Ramos (cell line): ENCODE data around the gene C2CD4A.
"Not testable (repeated sequence)": the region's sequence is repeated elsewhere in the genome, so short reads cannot be mapped to it uniquely, and the experiment has no call there.

Experiments
- in situ Hi-C: fragments of 300-500 bp; cut with MboI; formaldehyde crosslinking; loops from one replicate; pipeline ENCODE4 v1.14.3; 2022; ENCODE audit warnings: low sequenced_read_pairs; ENCODE audit not compliant: unreplicated experiment

Gene C2CD4A, protein sequence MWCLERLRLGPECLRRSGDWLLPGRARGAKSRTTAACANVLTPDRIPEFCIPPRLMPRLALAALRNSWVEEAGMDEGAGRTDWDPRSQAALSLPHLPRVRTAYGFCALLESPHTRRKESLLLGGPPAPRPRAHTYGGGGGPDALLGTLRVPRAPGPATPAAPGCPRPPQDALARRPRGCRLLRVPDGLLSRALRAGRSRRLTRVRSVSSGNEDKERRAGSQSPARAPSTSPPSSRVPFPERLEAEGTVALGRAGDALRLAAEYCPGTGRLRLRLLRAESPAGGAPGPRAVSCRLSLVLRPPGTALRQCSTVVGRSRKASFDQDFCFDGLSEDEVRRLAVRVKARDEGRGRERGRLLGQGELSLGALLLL

DNA sequence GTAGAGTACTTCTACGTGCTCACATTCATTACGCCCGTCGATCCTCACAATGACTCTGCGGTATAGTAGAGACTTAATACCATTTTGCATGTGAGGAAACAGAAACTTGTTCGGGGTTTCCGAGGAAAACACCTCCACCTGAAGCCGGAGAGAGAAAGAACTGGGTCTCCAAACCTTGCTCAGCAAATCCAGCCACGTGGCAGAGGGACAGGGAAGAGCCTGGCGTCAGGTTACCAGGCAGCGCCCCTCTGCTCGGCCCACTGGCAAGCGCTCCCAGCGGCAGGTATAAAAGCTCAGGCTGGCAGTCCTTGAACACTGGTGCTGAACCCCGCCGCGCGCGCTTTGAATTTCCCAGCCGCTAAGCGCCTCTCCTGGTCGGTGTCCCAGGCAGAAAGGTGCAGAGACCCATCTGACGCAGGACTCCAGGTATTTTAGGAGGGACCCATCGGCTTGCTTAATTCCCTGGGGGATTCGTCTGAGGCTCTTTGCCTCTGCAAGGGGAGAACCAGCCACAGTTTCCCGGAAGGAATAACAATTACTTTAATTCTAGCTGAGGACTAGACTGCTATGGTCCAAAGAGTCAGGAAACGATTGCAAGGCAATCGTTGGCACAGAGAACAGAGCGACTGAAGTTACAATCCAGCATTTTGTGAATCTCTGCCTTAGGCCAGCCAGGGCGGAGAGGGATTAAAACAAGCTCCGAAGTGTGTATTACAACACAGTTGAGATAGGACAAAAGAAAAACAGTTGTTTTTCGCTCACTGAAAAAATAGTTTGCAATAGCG lies at the start of gene C2CD4A:
Gene C2CD4A, plus strand, starts transcription at position 315 of the 785 bp plus-strand sequence. CDS start 637 bp downstream, outside the sequence.
- in situ Hi-C loops = loop anchor here (10.0 kb wide), 1 partner anchor 192 kb away; no protein-coding TSS in a partner anchor

DNA sequence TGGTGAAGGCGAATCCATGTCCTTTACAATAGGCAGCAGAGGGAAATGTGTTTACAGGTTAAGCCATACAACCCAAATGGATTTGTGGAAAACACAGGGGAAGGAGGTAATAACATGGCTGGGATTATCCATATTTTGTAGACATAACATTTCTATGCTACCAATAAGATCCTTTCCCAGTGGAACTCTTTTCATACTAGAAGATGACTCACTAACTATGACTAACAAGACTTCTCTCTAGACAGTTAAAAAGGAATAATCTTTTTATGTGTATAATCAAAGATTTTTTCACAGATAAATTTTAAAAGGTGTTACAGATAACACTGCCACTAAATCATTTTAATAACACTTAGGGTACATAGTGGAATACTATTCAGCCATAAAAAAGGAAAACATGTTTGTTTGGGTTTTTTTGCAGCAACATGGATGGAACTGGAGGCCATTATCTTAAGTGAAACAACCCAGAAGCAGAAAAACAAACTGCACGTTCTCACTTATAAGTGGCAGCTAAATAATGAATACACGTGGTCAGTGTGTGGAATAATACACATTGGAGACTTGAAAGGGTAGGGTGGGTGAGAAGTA lies 46.1 kb upstream of the C2CD4A start:
- in situ Hi-C loops = no loop called here

DNA sequence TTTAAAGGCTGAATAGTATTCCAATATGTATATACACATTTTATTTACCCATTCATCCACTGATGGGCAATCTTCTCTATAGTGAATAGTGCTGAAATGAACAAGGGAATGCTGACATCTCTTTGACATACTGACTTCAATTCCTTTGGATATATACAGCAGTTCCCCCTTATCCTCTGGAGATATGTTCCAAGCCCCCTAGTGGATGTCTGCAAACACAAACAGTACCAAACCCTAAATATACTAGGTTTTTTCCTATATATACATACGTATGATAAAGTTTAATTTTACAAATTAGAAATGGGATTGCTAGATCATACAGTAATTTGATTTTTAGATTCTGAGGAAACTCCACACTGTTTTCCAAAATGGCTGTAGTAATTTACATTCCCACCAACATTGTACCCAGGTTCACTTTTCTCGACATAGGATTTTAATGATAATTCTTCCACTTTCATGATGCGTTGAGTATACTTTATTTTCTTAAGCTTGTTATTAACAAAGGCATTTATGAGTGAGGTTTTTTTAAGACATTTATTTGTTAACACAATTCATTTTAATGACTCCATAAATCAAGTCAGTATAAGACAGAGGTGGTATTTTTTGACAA lies 44.7 kb upstream of the C2CD4A start:
- in situ Hi-C loops = no loop called here

DNA sequence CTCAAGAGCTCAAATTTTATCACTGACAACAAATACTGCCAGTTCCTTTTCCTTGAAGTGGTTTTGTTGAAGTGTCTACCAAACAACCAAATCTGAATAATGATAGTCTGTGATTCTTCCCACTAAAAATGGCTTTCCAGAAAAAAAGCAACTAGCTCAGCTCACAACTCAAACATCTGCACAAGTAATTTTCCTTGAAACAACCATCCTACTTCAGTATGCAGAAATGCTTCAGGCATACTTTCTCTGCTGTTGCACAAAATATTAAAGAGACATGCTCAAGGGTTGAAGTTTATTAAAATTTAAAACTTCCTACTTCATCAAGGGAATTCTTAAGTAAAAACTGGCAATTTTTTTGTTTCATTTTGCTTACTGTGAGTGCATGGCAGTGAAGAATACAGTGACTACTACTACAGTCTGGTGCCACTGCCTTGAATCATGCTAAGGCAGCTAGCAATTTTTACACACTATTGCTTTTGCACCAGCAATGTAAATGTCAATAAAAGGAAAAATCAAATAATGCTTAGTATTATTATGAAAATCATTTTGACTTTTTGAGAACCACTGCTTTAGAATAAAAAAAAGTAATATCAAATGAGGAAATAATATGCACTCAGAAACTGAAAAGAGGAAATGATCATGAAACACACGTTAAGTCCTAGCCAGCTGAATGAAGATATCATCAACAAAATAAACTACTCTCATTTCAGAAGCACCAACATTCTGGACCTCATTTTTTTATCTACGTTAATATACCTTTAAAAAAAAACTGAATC lies 40.1 kb upstream of the C2CD4A start:
- in situ Hi-C loops = no loop called here

DNA sequence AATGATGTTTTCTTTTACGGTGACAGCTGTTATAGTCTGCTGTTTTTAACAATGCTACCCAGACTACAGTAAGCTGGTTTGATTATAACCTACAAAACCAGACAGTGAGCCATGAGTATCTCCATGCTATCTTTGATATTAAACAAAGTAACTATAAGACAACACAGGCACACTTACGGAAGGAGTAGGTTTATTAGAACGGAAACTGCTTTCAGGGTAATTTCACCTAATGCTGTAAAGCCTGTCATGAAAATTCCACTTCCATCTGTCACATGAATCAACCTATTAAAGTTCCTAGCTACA lies 39.6 kb upstream of the C2CD4A start:
- in situ Hi-C loops = no loop called here

DNA sequence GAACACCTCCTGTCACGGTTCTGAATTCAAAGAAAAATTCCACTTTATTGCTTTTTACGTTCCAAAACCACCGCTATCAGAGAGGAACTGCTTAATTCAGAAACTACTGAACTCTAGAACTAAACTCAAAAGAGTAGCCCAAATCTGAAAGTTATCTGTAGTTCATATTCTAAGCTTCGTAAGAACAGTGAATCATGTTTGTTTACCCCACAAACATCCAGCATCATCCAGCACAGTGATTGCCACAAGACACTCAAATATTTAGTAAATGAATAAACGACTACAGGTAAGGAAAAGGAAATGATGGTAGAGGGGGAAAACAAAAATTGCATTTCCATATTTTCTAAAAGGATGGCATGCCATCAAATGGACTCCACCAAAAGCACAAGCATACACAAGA lies 38.9 kb upstream of the C2CD4A start:
- in situ Hi-C loops = no loop called here

DNA sequence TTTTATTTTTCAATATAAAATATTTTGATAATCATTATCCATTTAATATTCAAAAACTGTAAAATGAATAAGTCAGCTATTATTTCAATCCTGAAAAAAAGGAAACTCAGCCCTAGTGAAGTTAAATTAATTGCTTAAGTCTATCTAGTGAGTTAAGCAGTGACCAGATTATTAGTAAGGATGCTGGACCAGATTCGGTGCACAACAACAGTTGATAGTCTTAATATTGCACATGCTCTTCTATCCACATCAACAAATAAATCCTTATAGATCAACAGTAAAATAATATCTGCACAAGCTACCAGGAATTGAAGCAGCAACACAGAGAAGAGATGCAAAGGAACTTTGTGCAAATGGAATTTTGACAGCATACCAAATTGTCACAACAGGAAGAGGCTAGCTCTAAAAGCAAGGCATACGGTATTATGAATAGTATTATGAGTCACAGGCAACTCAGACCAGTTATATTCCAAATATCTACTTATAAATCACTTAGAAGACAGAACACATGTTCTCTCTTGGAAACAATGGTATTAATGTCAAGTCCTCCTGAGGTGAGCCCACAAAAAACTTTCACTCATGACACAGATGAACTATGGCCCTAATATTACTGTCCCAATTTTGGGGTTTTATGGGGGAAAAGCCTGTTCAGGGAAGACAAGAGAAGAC lies 31.4 kb upstream of the C2CD4A start:
- in situ Hi-C loops = no loop called here

DNA sequence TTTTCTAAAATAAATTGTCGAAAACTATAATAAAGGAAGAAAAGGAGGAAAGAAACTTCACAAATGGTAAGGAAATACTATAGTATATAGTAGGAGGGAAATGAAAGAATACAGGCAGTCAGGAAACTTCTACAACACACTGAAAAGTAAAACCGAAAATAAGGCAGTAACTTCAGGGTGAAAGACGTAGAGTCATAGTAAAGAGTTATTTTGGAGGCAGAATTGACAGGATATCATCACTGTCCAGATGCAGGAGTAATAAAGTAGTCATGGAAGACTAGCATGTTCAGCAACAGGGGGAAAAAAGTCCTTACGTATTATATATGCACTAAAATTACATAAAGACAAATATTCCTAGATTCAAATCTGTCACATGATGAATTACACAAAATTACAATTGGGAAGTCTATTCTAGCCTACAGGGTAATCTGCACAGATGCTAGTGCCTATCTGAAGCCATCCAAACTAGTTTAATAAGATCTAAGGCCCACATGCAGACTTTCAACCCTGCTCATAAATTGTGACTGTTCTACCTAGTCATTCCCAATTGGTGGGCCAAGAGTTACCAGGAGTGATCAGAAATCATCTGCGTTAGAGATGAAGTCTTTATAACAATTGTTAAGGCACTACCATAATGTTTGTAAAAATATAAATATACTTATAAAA lies 20.6 kb upstream of the C2CD4A start:
- in situ Hi-C loops = no loop called here

DNA sequence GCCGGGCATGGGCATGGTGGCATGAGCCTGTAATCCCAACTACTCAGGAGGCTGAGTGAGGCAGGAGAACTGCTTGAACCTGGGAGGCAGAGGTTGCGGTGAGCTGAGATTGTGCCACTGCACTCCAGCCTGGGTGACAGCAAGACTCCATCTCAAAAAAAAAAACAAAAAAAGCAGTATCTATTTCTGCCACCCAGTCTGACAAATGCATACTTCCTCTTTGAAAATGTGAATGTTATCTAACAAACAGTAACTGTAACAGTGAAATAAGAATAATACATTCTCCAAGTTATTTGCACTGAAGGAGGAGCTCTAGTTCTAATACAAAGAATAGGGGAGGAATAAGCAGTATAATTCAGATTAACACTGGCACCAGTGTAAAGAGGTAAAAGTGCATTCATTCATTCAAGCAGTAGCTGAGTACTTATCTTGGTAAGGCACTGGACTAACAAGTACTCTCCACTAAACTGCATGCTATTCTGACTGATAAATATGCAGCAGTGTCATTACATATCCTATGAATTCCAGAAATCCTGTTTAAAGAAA lies 19.4 kb upstream of the C2CD4A start:
- in situ Hi-C loops = no loop called here

DNA sequence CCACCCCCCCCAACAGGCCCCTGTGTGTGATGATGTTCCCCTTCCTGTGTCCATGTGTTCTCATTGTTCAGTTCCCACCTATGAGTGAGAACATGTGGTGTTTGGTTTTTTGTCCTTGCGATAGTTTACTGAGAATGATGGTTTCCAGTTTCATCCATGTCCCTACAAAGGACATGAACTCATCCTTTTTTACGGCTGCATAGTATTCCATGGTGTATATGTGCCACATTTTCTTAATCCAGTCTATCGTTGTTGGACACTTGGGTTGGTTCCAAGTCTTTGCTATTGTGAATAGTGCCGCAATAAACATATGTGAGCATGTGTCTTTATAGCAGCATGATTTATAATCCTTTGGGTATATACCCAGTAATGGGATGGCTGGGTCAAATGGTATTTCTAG lies 18.5 kb upstream of the C2CD4A start:
- in situ Hi-C loops = not testable (repeated sequence)

DNA sequence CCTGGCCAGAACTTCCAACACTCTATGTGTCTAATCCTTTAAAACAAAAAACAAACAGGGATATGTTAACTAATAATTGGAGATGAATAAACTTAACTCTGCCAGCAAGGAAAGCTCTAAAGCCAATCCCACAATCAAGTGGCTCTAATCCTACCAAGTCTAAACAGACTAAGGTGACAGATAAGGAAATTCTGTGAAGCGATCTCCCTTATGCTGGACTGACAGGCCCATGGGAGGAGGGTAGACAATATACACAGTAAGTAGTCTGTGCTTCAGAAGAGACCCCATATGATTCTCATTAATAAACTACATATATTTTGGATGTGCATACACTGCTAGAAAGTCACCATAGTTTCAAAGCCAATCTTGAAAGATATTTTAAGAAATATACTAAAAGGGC lies 16.7 kb upstream of the C2CD4A start:
- in situ Hi-C loops = no loop called here

DNA sequence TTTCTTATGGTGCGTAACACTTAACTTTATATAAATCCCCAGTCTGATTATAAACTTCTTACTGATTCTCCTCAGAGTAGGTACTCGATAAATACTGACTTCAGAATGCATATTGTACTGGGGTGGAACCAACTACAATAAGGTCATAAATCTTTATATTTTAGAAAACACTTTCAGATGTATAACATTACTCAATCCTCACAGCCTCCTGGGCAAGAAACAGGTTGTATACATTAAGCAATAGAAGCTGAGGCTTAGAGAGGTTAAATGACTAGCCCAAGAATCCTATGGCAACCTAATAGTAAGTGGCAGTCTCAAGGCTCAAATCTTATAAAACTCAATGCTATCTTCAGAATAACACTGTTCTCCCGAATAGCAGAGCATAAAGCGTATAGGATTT lies 15.6 kb upstream of the C2CD4A start:
- in situ Hi-C loops = no loop called here

DNA sequence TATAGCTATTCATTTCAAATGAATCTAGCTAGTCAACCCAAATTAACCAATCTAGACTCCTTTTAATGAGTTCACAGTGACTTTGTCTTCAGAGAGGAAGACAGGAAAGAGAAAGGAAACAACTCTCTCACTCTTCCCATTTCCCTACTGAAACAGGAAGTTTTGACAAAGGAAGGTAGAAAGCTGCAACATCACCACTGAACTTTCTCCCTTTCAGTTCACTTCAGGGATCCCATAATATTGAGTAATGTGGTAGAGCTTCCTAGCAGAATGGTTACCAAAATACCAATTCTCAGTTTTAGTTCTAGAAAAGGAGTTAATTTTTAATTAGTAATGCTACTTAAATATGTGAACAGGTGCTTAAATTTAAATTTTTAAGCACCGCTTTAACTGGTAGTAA lies 14.1 kb upstream of the C2CD4A start:
- in situ Hi-C loops = no loop called here

DNA sequence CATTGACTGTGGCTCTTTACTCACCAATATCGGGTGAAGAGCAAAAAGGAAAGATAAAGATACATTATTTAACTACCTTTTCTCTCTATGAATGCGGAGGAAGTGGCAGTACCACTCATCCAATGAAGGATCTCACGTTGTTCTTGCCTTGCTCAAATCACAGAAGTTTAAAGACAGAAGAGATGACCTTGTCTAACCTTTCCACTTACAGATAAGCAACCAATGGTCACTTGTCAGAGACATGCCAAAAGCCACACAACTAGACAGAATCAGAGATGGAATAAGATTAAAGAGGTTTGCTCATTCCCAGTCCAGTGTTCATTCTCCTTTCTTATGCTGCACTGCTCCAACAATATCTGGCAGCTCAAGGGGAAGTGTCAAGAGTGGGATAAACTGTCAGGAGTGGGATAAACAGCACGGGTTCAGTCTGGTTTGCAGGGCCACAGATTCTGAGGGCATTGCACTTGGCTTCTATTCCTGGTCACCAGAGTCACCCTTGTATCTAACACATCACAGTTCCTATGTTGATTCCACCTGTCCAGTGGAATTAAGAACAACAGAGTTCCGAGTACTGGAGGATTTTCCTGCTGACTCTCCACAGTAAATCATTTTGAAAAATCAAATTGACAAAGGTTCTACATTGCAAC lies 13.2 kb upstream of the C2CD4A start:
- in situ Hi-C loops = no loop called here

DNA sequence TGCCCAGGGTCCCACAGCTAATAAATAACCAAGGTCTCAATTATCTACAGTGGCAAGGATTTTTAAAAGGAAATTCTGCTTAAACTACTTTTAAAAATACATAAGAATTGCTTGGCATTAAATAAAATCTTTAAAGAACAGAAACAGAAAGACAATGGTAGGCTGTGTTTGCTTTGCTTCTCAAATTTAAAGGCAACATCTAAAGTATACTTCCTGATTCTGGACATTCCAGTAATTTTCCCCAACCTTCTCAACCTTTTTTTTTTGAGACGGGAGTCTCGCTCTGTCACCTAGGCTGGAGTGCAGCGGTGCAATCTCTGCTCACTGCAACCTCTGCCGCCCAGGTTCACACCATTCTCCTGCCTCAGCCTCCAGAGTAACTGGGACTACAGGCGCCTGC lies 11.8 kb upstream of the C2CD4A start:
- in situ Hi-C loops = no loop called here

DNA sequence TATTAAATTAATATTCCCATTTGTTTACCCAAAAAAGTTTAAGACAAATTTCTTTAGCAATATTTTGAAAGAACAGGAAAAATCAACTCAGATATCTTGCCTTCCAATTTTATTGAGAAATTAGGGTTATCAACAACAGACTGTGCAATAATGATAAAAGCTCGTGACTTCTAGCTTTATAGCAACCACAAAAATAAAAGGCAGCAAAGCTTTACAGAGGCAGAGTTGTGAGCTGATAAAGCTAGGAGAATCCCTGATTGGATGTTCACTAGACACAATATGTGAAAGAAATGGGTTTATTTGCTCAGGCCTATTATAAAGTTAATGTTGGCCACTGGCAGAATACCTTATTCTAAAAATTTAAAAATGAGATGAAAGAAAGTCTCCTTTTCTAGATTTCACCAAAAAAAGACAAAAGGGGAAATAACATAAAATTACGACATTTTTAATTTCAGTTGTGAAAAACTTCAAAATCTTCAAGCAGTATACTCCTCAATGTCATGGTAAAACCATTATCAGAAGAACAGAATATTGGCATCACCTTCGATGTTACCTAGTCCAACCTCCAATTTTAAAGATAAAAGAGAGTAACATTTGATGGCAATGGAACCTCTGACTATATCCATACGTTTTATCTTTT lies 9.3 kb upstream of the C2CD4A start:
- in situ Hi-C loops = no loop called here

DNA sequence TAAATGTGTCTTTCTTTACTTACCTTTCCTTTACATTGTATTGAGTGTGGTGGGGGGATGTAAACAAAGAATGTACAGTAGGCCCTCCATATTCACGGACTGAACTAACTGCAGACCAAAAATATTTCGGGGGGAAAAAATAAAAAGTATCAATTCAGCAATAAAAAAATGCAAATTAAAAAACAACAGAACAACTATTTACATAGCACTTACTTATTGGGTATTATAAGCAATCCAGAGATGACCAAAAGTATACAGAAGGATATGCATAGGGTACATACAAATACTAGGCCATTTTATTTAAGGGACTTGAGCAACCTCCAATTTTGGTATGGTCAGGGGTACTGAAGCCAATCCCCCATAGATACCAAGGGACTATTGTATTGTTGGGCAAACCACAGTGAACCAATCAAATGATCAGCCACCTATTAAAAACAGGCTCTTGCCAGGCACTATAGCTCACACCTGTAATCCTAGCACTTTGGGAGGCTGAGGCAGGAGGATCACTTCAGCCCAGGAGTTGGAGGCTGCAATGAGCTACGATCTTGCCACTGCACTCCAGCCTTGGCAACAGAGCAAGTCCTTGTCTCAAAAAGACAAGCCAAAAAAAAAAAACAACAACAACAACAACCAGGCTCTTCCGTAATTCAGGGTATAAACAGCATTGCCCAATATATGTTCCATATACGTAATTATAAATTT lies 8.3 kb upstream of the C2CD4A start:
- in situ Hi-C loops = no loop called here
